Right kidney (tissue), 1 donor: ENCODE data around the gene ESPN.

ENCODE experiments used
- DNase-seq: peaks from one replicate; pipeline ENCODE4 v3.0.0-alpha.2; 2016

The ESPN gene

DNA sequence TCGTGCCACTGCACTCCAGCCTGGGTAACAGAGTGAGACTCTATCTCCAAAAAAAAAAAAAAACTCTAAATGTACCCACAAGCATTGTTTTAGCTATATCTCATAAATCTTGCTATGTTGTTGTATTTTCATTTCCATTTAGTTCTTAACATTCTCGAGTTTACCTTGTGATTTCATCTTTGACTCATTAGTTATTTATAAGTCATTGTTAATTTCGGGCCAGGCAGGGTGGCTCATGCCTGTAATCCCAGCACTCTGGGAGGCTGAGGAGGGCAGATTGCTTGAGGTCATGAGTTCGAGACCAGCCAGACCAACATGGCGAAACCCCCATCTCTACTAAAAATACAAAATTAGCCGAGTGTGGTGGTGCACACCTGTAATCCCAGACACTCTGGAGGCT, 16.6 kb upstream of the ESPN start:
- no peak for DNase-seq

DNA sequence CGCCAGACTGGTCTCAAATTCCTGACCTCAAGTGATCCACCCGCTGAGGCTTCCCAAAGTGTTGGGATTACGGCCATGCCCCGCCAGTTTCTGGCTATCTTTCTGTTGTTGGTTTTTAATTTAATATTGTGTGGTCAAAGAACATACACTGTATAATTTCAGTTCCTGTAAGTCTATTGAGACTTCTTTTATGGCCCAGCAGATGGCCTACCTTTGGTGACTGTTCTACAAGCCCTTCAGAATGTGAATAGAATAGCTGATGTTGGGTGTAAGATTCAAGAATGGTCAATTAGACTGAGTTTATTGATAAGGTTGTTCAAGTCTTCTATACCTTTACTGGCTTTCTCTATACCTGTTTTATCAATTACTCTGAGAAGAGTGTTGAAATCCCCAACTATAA, 15.5 kb upstream of the ESPN start:
- DNase-seq, result no peak

GRCh38 chr1:6409733-6410132, 14.8 kb upstream of the ESPN start:
- no peak for DNase-seq

GRCh38 chr1:6410248-6410893, 14.2 kb upstream of the ESPN start:
- no peak for DNase-seq

DNA sequence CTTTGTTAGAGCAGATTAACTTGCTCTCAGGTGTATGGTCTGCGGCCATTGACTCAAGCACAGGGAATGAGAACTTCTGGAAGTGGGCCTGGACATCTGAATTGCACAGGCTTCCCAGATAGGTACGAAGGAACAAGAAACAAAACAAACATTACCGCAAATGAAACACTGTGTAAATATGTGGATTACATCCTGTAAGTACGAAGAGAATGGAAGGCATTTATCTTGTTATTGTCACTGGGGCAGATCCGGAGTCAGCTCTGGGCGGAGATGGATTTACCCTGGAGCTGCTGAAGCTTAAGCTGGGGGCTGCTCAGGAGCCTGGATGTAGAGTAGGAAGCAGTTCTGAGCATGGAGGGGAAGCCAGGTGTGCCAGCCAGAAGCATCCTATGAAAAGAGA, 11.7 kb upstream of the ESPN start:
- DNase-seq, result no peak

- DNase-seq, result peak; percentile 38
Measured at GRCh38 chr1:6414443-6414844, 10.1 kb upstream of the ESPN start.

GRCh38 chr1:6414881-6415626, 9.5 kb upstream of the ESPN start:
- DNase-seq, result no peak

DNA sequence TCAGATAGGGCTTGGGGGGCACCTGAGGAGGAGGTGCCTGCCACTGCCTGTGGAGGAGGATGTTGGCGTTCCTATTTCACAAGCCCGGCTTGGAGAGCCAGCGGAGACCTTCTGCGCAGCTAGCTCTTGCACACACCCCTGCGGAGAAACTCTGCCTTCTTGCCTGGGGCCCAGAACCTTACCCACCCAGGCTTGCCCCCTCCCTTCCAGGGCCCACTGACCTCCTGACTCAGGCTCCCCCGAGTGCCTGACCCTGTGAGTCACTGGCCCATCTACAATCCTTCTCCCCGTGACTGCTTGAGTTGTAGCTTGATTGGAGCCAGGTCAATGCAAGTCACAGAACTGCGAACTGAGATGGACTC, 8.3 kb upstream of the ESPN start:
- no peak for DNase-seq

DNA sequence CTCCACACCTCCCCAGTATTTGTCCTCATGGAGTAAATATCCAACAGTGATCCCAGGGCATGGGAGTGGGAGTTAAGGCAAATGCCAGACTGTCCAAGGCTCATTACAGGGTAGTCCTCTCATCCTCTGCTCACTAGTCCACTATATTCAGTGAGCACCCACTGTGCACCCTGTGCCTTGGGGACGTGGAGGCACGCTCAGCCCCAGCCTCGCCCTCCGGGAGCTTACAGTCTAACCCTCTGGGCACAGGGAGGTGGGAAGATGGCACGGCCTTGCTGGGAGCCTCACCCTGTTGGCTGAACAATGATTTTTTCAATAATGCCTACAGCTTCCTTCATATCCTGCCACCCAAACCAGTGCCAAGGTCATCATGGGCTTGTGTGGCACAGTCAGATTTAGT, 7.7 kb upstream of the ESPN start:
- DNase-seq, result no peak

DNA sequence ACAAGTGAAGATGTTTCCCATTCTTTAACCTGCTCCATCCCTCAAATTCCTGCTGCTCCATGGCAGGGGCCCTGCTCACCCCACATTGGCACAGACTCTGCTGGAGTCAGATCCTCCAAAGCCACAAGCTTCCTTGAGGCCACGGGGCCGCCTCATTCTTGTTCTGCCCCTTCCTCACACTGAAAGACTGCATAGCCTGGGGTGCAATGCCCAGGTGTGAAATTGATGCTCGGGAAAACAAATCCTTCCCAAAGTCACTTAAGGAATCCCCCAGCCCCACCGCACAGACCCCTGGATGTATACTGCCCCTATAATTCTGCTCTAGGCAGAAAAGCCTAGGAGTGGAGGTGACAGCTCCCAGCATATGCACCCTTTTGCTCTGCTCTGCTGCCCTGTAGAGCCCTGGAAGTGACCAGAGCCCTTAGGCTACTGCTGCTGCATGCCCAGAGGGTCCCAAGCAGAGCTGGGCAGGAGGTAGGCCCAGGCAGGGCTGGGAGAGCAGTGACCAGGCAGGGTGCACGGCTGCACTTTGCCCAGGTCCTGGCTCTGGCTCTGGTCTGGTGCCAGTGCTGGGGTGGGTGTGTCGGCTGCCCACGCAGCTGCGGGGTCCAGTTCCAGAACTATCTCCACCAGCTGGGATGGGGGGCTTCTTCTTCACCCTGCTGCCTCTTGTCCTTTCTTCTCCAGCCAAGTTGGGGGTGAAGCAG, 6.5 kb upstream of the ESPN start:
- no peak for DNase-seq

DNA sequence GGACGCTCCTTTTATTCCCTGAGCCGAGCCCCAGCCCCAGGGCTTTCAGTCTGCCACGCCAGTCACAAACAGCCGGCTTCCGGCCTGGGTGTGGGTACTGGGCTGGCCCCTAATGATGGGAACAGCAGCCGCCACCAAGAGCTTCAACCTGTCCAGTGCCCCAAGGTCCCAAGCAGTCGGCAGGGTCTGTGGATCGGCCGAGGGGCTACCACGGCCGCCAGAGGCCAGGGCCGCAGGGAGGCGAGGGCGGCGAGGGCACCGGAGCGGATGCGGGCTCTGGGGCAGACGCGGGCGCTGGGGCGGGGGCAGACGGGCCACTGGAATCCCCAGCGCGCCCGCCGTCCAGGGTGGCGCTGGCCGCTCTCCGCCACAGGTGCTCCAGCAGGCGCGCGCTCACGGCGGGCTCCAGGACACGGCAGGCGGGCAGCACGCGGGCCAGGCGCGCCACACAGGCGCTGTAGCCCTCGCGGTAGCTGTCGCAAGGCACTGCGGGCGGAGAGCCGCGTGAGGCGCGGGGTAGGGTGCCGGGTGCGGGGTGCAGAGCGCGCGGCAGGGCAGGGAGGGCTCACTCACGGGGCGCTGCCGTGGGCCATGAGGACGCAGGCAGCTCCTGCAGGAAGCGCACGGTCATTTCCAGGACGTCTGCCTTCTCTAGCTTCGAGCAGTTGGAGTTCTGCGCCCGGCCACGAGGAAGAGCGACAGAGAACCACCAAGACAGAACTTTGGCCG, 5.7 kb upstream of the ESPN start:
- peak; percentile 64 for DNase-seq

DNA sequence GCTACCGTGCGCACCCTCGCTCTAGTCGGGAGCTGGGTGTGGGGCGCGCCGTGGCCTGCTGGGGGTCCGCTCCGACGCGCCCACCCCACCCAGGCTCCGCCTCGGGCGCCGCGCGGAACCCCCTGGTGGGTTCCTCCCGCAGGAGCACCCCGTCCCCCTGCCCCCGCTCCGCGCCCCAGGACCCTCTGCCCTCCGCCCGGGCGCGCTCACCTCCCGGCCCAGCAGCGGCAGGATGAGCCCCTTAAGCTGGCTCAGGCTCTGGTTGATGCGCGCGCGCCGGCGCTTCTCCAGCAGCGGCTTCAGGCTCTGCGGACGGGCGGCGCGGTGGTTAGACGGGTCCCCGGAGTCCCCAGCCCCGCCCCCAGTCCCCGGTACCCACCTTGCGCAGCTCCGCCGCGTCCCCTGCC, 5.2 kb upstream of the ESPN start:
- no peak for DNase-seq

DNA sequence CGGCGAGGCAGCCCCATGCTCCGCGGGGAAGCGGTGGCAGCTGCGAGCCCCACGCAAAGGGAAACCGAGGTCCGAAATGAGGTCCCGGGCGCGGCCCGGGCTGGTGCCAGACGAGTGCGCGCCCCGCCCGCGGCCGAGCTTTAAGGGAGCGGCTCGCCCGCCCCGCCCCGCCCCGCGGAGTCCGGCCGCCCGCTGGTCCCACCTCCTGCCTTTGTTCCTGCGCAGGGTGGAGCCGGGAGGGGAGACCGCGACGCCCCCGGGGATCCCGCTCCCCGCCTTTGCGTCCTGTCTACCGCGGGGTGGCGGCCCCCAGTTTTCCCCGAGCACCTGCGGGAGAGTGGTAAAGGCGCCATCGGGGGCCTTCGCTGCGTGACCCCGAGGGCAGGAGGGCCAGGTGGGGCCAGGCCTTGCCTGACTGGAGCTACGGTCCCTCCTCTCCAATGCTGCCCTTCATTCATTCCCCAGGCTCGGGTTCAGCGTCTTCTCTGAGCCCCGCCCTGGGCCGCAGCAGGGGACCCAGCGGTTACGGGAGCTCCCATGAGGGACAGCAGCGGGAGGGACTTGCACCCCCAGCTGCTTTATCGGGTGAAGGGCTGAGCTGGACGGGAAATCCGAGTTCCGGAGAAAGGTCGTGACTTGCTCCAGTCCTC, 4.6 kb upstream of the ESPN start, which contains the start of gene HES2:
Gene HES2 (minus strand): TSS at position 116 of the 650 bp plus-strand sequence. CDS start 99 bp downstream, at position 17.
- peak; percentile 49 for DNase-seq

DNA sequence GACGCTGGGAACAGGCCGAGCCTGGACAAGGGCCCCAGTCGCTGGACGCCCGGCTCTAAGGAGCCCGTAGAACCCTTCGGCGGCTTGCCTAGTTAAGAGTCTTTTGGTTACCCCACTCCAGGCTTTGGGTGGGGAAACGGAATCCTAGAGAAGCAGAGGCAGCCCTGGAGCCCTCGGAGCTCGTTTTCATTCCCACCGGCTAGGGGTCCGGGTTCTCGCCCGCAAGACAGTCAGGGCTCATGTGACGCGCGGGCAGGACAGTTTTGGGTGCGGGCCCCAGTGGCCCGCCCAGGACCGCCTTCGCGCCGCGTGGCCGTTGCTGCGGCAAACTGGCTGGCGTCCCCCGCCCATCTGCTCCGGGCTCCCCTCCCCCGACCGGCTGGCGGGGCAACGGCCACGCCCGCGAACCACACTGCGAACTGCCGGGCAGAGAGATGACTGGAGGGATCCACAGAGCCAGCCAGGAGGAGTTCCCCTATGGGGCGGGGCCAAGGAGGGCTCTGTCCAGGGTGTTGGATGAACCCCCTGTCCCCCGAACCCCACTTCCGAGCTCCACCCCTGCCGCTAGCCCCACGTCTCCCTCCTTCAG, 4.0 kb upstream of the ESPN start:
- peak; percentile 48 for DNase-seq

- DNase-seq, result no peak
Measured at GRCh38 chr1:6421266-6421665, 3.3 kb upstream of the ESPN start.

GRCh38 chr1:6423321-6423999, 1.1 kb upstream of the ESPN start:
- DNase-seq, result peak; percentile 66

GRCh38 chr1:6424000-6424565, 493 bp upstream of the ESPN start:
- peak; percentile 65 for DNase-seq

GRCh38 chr1:6425658-6426057, 1.1 kb downstream of the ESPN start:
- DNase-seq, result peak; percentile 7

DNA sequence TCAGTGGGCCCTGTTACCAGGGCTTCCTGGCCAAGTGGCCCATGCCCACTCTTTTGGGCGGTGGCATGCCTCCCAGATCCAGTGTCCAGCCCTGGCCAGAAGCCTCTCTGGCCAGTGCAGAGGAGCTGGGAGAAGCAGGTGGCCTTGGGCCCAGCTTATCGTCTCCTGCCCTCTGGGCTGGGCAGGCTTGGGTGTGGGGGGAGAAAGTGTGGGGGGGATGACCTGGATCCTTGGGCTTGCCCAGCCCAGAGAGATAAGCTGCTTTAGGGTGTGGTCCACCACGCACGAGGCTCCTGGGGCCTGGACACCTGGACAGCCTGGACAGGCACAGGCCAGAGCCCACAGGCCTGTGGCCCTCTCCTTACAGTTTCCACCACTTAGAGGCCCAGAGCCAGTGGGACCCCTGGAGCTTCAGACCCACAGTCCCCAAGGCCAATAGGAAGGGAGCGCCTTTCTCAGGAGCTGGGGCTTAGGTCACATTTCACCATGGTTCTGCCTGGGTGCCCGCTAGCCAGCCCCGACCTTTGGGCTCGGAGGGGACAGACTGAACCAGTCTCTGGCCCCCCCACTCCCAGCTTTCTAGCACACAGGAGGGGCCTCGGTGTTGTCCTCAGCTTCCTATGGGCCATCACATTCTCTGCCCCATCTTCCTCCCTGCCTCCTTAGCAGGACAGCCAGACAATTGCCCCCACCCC, 1.8 kb downstream of the ESPN start:
- peak; percentile 11 for DNase-seq

DNA sequence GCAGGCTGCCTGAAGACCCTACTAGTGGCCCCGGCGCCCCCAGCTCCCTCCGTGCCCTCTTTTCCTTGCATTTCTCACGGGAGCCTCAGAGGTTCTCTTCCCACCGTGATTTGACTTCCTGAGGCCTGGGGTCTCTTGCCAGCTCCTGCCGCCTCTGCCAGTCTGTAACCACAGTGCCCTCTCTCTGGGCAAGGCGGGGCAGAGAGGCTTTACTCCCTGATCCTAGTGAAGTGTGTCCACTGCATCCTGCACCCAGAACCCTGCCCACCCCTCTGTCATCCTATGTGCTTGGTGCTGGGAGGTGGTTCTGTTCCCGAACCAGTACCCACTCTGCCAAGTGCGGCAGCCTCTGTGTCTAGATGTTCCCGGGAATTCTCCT, 2.4 kb downstream of the ESPN start:
- no peak for DNase-seq
